ENCODE results near the gene DAB1. TPM values are rescaled to one million over a fixed set of nuclear protein-coding genes. Genes with fewer than 3 reads are reported as not detected.

The DAB1 gene
- polyA plus RNA-seq, 1 donor from 2014 or later, result 11.4 TPM

DNA sequence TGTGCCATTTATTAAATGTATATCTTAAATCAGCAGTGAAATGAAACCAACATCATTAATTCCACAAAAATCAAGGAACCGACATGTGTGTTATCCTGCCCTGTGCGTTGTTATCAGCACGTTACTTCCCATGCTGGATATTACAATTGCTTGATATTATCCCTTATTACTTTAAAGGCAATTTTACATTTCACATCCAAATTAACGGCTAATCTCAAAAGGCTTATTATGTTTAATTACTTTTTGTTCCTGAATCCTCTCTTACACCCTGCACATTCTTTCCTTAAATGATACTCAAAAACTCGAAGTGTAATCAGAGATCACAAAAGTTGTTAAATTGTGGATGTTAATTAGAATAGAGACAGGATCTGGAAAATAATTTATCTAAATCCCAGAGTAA, 167.9 kb downstream of the DAB1 start:
- H3K9me3 ChIP-seq (ENCODE audit: low read length), result no peaks in the 10 kb centered on the region
- TF ChIP-seq, protein P1, sequence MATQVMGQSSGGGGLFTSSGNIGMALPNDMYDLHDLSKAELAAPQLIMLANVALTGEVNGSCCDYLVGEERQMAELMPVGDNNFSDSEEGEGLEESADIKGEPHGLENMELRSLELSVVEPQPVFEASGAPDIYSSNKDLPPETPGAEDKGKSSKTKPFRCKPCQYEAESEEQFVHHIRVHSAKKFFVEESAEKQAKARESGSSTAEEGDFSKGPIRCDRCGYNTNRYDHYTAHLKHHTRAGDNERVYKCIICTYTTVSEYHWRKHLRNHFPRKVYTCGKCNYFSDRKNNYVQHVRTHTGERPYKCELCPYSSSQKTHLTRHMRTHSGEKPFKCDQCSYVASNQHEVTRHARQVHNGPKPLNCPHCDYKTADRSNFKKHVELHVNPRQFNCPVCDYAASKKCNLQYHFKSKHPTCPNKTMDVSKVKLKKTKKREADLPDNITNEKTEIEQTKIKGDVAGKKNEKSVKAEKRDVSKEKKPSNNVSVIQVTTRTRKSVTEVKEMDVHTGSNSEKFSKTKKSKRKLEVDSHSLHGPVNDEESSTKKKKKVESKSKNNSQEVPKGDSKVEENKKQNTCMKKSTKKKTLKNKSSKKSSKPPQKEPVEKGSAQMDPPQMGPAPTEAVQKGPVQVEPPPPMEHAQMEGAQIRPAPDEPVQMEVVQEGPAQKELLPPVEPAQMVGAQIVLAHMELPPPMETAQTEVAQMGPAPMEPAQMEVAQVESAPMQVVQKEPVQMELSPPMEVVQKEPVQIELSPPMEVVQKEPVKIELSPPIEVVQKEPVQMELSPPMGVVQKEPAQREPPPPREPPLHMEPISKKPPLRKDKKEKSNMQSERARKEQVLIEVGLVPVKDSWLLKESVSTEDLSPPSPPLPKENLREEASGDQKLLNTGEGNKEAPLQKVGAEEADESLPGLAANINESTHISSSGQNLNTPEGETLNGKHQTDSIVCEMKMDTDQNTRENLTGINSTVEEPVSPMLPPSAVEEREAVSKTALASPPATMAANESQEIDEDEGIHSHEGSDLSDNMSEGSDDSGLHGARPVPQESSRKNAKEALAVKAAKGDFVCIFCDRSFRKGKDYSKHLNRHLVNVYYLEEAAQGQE (IDR thresholded peaks at IDR 0.05; ENCODE audit: borderline replicate concordance), result no peak
- TF ChIP-seq EZH2 (IDR thresholded peaks at IDR 0.05; ENCODE audit: borderline replicate concordance, insufficient read depth, low read length, poor library complexity, severe bottlenecking) (no peak), MXI1 (conservative IDR thresholded peaks at IDR 0.05; ENCODE audit: poor library complexity, severe bottlenecking) (no peak), EP300 (conservative IDR thresholded peaks at IDR 0.05; ENCODE audit: poor library complexity, severe bottlenecking) (no peak), POLR2AphosphoS5 (IDR thresholded peaks at IDR 0.05) (no peak), SMC3 (conservative IDR thresholded peaks at IDR 0.05; ENCODE audit: poor library complexity) (no peak), RAD21 (conservative IDR thresholded peaks at IDR 0.05) (no peak), TAF1 (IDR thresholded peaks at IDR 0.05; ENCODE audit: low read depth) (no peak)
- TF ChIP-seq, protein P2, sequence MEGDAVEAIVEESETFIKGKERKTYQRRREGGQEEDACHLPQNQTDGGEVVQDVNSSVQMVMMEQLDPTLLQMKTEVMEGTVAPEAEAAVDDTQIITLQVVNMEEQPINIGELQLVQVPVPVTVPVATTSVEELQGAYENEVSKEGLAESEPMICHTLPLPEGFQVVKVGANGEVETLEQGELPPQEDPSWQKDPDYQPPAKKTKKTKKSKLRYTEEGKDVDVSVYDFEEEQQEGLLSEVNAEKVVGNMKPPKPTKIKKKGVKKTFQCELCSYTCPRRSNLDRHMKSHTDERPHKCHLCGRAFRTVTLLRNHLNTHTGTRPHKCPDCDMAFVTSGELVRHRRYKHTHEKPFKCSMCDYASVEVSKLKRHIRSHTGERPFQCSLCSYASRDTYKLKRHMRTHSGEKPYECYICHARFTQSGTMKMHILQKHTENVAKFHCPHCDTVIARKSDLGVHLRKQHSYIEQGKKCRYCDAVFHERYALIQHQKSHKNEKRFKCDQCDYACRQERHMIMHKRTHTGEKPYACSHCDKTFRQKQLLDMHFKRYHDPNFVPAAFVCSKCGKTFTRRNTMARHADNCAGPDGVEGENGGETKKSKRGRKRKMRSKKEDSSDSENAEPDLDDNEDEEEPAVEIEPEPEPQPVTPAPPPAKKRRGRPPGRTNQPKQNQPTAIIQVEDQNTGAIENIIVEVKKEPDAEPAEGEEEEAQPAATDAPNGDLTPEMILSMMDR (IDR thresholded peaks at IDR 0.05; ENCODE audit: poor library complexity, severe bottlenecking), result no peak
- no peaks in the 10 kb centered on the region for H3K27me3 ChIP-seq (ENCODE audit: insufficient read depth, low read depth, low read length)
- no peaks in the 10 kb centered on the region for H4K20me1 ChIP-seq (ENCODE audit: insufficient read depth)
- no peak overlapping the region for H3K27ac ChIP-seq (ENCODE audit: low read length)
- H3K36me3 ChIP-seq (ENCODE audit: insufficient read depth, low read length), result no peaks in the 10 kb centered on the region
- H3F3A ChIP-seq (ENCODE audit: insufficient read depth, low read length, poor library complexity, severe bottlenecking), result no peaks in the 10 kb centered on the region
- no peak overlapping the region for H3K4me3 ChIP-seq (ENCODE audit: low read length)
- H3K9me2 ChIP-seq (ENCODE audit: insufficient read depth, low read length), result no peaks in the 10 kb centered on the region
- H3K9ac ChIP-seq (ENCODE audit: low read length), result no peak overlapping the region
- H2AFZ ChIP-seq (ENCODE audit: low read depth, low read length), result no peak overlapping the region
- H3K4me2 ChIP-seq (ENCODE audit: low read length), result no peak overlapping the region
- H3K79me2 ChIP-seq (replicated peaks; ENCODE audit: insufficient read depth, low read length), result no peaks in the 10 kb centered on the region

DNA sequence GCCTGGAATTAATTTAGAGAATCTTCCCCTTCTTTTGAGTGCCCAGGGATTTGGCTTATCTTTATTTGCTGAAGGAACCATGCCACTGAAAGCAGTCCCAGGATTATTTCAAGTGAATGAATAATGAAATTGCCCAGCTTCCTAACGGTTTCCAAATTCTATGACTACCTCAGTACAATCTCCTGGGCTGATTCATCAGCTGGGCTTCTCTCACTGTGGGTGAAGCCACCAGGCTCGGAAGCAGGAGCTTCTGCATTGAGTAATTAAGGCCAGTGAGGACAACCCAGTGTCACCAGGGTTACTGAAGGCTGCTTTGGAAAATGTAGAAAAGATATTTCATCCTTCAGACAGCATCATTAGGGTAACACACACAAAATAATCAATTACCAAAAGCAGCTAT, 169.8 kb downstream of the DAB1 start:
- no peak for TF ChIP-seq TAF1 (IDR thresholded peaks at IDR 0.05; ENCODE audit: low read depth)
- no peak for TF ChIP-seq EZH2 (IDR thresholded peaks at IDR 0.05; ENCODE audit: borderline replicate concordance, insufficient read depth, low read length, poor library complexity, severe bottlenecking)
- TF ChIP-seq POLR2AphosphoS5 (IDR thresholded peaks at IDR 0.05), result no peak
- no peak for TF ChIP-seq SMC3 (conservative IDR thresholded peaks at IDR 0.05; ENCODE audit: poor library complexity)
- TF ChIP-seq, protein P2 (IDR thresholded peaks at IDR 0.05; ENCODE audit: poor library complexity, severe bottlenecking), result no peak
- TF ChIP-seq MXI1 (conservative IDR thresholded peaks at IDR 0.05; ENCODE audit: poor library complexity, severe bottlenecking), result no peak
- TF ChIP-seq RAD21 (conservative IDR thresholded peaks at IDR 0.05), result no peak
- TF ChIP-seq, protein P1 (IDR thresholded peaks at IDR 0.05; ENCODE audit: borderline replicate concordance), result no peak
- TF ChIP-seq EP300 (conservative IDR thresholded peaks at IDR 0.05; ENCODE audit: poor library complexity, severe bottlenecking), result no peak
- H3K4me3 ChIP-seq (ENCODE audit: low read length), result no peak overlapping the region
- no peaks in the 10 kb centered on the region for H3K36me3 ChIP-seq (ENCODE audit: insufficient read depth, low read length)
- H2AFZ ChIP-seq (ENCODE audit: low read depth, low read length), result no peak overlapping the region
- no peak overlapping the region for H3K9ac ChIP-seq (ENCODE audit: low read length)
- no peaks in the 10 kb centered on the region for H3K9me2 ChIP-seq (ENCODE audit: insufficient read depth, low read length)
- H3K27ac ChIP-seq (ENCODE audit: low read length), result no peak overlapping the region
- no peaks in the 10 kb centered on the region for H3K79me2 ChIP-seq (replicated peaks; ENCODE audit: insufficient read depth, low read length)
- H3K4me2 ChIP-seq (ENCODE audit: low read length), result no peak overlapping the region
- H3K27me3 ChIP-seq (ENCODE audit: insufficient read depth, low read depth, low read length), result no peaks in the 10 kb centered on the region
- H4K20me1 ChIP-seq (ENCODE audit: insufficient read depth), result no peaks in the 10 kb centered on the region
- H3K9me3 ChIP-seq (ENCODE audit: low read length), result no peaks in the 10 kb centered on the region
- no peaks in the 10 kb centered on the region for H3F3A ChIP-seq (ENCODE audit: insufficient read depth, low read length, poor library complexity, severe bottlenecking)

All from neural cell (in vitro differentiated cells).